Measurements from ENCODE around the gene WFIKKN1. TPM values are rescaled to one million over a fixed set of nuclear protein-coding genes. Genes with fewer than 3 reads are reported as not detected.

The WFIKKN1 gene
- total RNA-seq, 1 donor from 2014 or later = 0.56 TPM

- H3K4me3 Mint-ChIP-seq (ENCODE audit: unreplicated experiment) = no peak overlapping the region
- DNase-seq (ENCODE audit: extremely low spot score, unreplicated experiment) = no peak
- no peak overlapping the region for H3K27ac Mint-ChIP-seq (ENCODE audit: unreplicated experiment)
- peaks cover 36% of the 10 kb centered on the region for H3K4me1 Mint-ChIP-seq (ENCODE audit: unreplicated experiment)
- H3K36me3 Mint-ChIP-seq (ENCODE audit: unreplicated experiment) = peaks cover 4% of the 10 kb centered on the region
- H3K27me3 Mint-ChIP-seq (ENCODE audit: unreplicated experiment) = no peaks in the 10 kb centered on the region
- no peaks in the 10 kb centered on the region for H3K9me3 Mint-ChIP-seq (ENCODE audit: unreplicated experiment)
- no peak for TF ChIP-seq CTCF (IDR thresholded peaks at IDR 0.05)
Measured at GRCh38 chr16:628321-629061, 2.3 kb upstream of the WFIKKN1 start.

GRCh38 chr16:629185-629832 lies 1.5 kb upstream of the WFIKKN1 start:
- no peak overlapping the region for H3K4me3 Mint-ChIP-seq (ENCODE audit: unreplicated experiment)
- H3K36me3 Mint-ChIP-seq (ENCODE audit: unreplicated experiment) = peaks cover 4% of the 10 kb centered on the region
- peaks cover 36% of the 10 kb centered on the region for H3K4me1 Mint-ChIP-seq (ENCODE audit: unreplicated experiment)
- H3K27ac Mint-ChIP-seq (ENCODE audit: unreplicated experiment) = peak overlapping the region; percentile 23
- no peak for DNase-seq (ENCODE audit: extremely low spot score, unreplicated experiment)
- no peak for TF ChIP-seq CTCF (IDR thresholded peaks at IDR 0.05)
- H3K9me3 Mint-ChIP-seq (ENCODE audit: unreplicated experiment) = no peaks in the 10 kb centered on the region
- H3K27me3 Mint-ChIP-seq (ENCODE audit: unreplicated experiment) = no peaks in the 10 kb centered on the region

- Mint-ChIP-seq H3K36me3 (ENCODE audit: unreplicated experiment) (peaks cover 4% of the 10 kb centered on the region), H3K9me3 (ENCODE audit: unreplicated experiment) (no peaks in the 10 kb centered on the region), H3K4me1 (ENCODE audit: unreplicated experiment) (peaks cover 40% of the 10 kb centered on the region), H3K27ac (ENCODE audit: unreplicated experiment) (no peak overlapping the region), H3K27me3 (ENCODE audit: unreplicated experiment) (no peaks in the 10 kb centered on the region), H3K4me3 (ENCODE audit: unreplicated experiment) (no peak overlapping the region)
- no peak for TF ChIP-seq CTCF (IDR thresholded peaks at IDR 0.05)
- DNase-seq (ENCODE audit: extremely low spot score, unreplicated experiment) = no peak
Measured at GRCh38 chr16:629833-630248, 944 bp upstream of the WFIKKN1 start.

- Mint-ChIP-seq H3K4me1 (ENCODE audit: unreplicated experiment) (peaks cover 41% of the 10 kb centered on the region), H3K27ac (ENCODE audit: unreplicated experiment) (no peak overlapping the region), H3K36me3 (ENCODE audit: unreplicated experiment) (peaks cover 4% of the 10 kb centered on the region), H3K27me3 (ENCODE audit: unreplicated experiment) (no peaks in the 10 kb centered on the region), H3K4me3 (ENCODE audit: unreplicated experiment) (no peak overlapping the region), H3K9me3 (ENCODE audit: unreplicated experiment) (no peaks in the 10 kb centered on the region)
- no peak for TF ChIP-seq CTCF (IDR thresholded peaks at IDR 0.05)
- DNase-seq (ENCODE audit: extremely low spot score, unreplicated experiment) = no peak
Measured at GRCh38 chr16:630249-630814, 453 bp upstream of the WFIKKN1 start.

GRCh38 chr16:631808-632358 lies 1.1 kb downstream of the WFIKKN1 start:
- DNase-seq (ENCODE audit: extremely low spot score, unreplicated experiment) = no peak
- no peak overlapping the region for H3K4me3 Mint-ChIP-seq (ENCODE audit: unreplicated experiment)
- peaks cover 2% of the 10 kb centered on the region for H3K36me3 Mint-ChIP-seq (ENCODE audit: unreplicated experiment)
- H3K27ac Mint-ChIP-seq (ENCODE audit: unreplicated experiment) = no peak overlapping the region
- H3K4me1 Mint-ChIP-seq (ENCODE audit: unreplicated experiment) = peaks cover 37% of the 10 kb centered on the region
- no peak for TF ChIP-seq CTCF (IDR thresholded peaks at IDR 0.05)
- no peaks in the 10 kb centered on the region for H3K9me3 Mint-ChIP-seq (ENCODE audit: unreplicated experiment)
- no peaks in the 10 kb centered on the region for H3K27me3 Mint-ChIP-seq (ENCODE audit: unreplicated experiment)

Measured in osteocyte (in vitro differentiated cells).